ENCODE measurements around the gene TUBG1.
"Not testable (repeated sequence)": the region's sequence is repeated elsewhere in the genome, so short reads cannot be mapped to it uniquely, and the experiment has no call there.

The TUBG1 gene

DNA sequence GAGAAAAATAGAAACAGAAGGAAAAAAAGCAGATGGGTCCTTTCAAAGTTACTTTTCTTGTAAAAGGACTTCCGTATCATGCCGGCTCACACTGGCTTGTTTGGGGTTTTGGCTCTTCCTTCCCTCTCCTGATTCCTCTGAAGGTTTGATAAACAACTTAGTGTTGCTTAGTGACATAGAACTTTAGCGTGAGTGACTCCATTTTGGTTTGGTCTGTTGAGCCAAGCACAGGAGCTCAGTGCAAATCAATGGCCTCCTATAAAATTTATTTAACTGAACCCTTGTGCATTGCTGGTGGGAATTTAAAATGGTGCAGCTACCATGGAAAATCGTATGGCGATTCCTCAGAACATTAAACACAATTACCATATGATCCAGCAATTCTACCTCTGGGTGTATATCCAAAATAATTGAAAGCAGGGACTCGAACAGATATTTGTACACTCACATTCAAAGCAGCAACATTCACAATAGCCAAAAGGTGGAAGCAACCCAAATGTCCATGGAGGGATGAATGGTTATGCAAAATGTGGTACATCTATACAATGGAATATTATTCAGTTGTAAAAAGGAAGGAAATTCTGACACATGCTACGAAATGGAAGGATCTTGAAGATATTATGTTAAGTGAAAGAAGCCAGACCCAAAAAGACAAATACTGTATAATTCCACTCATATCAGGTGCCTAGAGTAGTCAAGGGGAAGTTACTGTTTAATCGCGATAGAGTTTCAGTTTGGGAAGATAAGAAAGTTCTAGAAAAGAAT is 48.5 kb downstream of the TUBG1 start:
- no peaks in the 10 kb centered on the region for H3K9me2 ChIP-seq (replicated peaks; ENCODE audit: control insufficient read depth, low read length)
- no peaks in the 10 kb centered on the region; the same call in 1 of the 2 replicates for H3K27me3 ChIP-seq (ENCODE audit: control insufficient read depth, low read length)
- no peaks in the 10 kb centered on the region for H3K36me3 ChIP-seq (ENCODE audit: control insufficient read depth, low read length)
- H4K20me1 ChIP-seq (ENCODE audit: control insufficient read depth, insufficient read depth, low read depth, low read length): no peaks in the 10 kb centered on the region
- no peaks in the 10 kb centered on the region for H3K79me2 ChIP-seq (ENCODE audit: control insufficient read depth, low read length)
- peak overlapping the region; percentile 69 for H3K4me2 ChIP-seq (ENCODE audit: low read length)
- H3K4me1 ChIP-seq (ENCODE audit: control insufficient read depth, low read length): peaks cover 20% of the 10 kb centered on the region
- H3K9me3 ChIP-seq (ENCODE audit: control insufficient read depth, insufficient read depth, low read length): no peaks in the 10 kb centered on the region
- H3K4me3 ChIP-seq (ENCODE audit: low read length): peak overlapping the region; percentile 77
- TF ChIP-seq, protein P1, sequence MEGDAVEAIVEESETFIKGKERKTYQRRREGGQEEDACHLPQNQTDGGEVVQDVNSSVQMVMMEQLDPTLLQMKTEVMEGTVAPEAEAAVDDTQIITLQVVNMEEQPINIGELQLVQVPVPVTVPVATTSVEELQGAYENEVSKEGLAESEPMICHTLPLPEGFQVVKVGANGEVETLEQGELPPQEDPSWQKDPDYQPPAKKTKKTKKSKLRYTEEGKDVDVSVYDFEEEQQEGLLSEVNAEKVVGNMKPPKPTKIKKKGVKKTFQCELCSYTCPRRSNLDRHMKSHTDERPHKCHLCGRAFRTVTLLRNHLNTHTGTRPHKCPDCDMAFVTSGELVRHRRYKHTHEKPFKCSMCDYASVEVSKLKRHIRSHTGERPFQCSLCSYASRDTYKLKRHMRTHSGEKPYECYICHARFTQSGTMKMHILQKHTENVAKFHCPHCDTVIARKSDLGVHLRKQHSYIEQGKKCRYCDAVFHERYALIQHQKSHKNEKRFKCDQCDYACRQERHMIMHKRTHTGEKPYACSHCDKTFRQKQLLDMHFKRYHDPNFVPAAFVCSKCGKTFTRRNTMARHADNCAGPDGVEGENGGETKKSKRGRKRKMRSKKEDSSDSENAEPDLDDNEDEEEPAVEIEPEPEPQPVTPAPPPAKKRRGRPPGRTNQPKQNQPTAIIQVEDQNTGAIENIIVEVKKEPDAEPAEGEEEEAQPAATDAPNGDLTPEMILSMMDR (IDR thresholded peaks at IDR 0.05; ENCODE audit: low read depth, low read length, poor library complexity, severe bottlenecking): no peak
- no peak for TF ChIP-seq EZH2phosphoT487 (IDR thresholded peaks at IDR 0.05; ENCODE audit: borderline replicate concordance, low read length)
- H3F3A ChIP-seq (ENCODE audit: control insufficient read depth, insufficient read depth): 0 out of 2 replicates have a peak, but pooled peaks cover 7% of the 10 kb centered on the region
- H3K27ac ChIP-seq (ENCODE audit: low read depth, low read length): no peak overlapping the region

DNA sequence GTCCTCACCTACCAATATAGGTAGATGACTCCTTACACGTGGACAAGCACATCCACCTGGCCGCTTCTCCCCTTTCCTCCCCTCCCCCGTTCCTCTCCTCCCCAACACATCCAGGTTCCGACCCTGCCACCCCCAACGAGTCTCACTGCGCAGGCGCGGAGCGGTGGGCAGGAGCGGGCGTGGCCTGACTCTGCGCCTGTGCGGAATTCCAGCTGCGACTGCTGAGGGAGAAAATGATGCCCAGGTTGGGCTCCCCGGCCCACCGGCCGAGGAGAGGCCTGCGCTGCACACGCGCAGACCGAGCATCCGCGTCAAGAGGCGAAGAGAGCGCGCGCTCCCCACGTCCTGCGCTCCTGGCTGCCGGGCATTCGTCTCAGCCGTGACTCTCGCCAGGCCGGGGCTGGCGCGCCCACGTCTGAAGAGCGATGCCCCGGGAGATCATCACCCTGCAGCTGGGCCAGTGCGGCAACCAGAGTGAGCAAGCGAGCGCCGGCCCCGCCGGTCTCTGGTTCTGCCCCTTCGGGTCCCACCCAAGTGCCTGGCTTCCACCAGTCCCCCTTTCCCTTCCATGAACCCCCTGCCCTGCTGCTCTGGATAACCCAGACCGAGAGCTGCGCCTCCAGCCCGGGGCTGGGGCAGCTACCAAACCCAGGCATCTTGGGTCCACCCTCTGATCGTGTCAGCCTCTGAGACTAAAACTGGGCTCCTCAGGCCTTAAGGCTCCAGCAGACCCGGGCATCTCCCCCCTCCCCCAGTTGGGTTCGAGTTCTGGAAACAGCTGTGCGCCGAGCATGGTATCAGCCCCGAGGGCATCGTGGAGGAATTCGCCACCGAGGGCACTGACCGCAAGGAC is 49.8 kb downstream of the TUBG1 start, which contains the start of gene TUBG2:
TSS of gene TUBG2 (plus strand) at position 206 of the 853 bp plus-strand sequence. CDS start at position 426, 220 bp downstream.
- H3K4me1 ChIP-seq (ENCODE audit: control insufficient read depth, low read length): peaks cover 20% of the 10 kb centered on the region
- no peak within 1 kb of the TSS for H3K27ac ChIP-seq (ENCODE audit: low read depth, low read length)
- H4K20me1 ChIP-seq (ENCODE audit: control insufficient read depth, insufficient read depth, low read depth, low read length): no peaks in the 10 kb centered on the region
- H3K79me2 ChIP-seq (ENCODE audit: control insufficient read depth, low read length): no peaks in the 10 kb centered on the region
- H3K4me3 ChIP-seq (ENCODE audit: low read length): peak within 1 kb of the TSS; percentile 77
- TF ChIP-seq, protein P1 (IDR thresholded peaks at IDR 0.05; ENCODE audit: low read depth, low read length, poor library complexity, severe bottlenecking): no peak
- no peak for TF ChIP-seq EZH2phosphoT487 (IDR thresholded peaks at IDR 0.05; ENCODE audit: borderline replicate concordance, low read length)
- H3K27me3 ChIP-seq (ENCODE audit: control insufficient read depth, low read length): no peaks in the 10 kb centered on the region
- no peaks in the 10 kb centered on the region for H3K36me3 ChIP-seq (ENCODE audit: control insufficient read depth, low read length)
- peak within 1 kb of the TSS; percentile 69 for H3K4me2 ChIP-seq (ENCODE audit: low read length)
- no peaks in the 10 kb centered on the region for H3K9me2 ChIP-seq (replicated peaks; ENCODE audit: control insufficient read depth, low read length)
- H3K9me3 ChIP-seq (ENCODE audit: control insufficient read depth, insufficient read depth, low read length): no peaks in the 10 kb centered on the region
- 0 out of 2 replicates have a peak, but pooled peaks cover 7% of the 10 kb centered on the region for H3F3A ChIP-seq (ENCODE audit: control insufficient read depth, insufficient read depth)

DNA sequence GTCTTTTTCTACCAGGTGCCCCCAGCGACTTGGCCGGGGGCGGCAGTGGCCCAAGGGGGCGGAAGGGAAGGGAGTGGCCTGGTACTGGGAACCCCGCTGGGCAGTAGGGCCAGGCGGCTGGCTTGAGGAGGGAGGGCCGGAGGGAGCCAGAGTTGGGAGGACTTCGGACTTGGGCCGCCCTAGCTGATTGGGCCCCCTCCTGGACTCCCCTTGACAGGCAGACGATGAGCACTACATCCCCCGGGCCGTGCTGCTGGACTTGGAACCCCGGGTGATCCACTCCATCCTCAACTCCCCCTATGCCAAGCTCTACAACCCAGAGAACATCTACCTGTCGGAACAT is 50.4 kb downstream of the TUBG1 start:
- not testable (repeated sequence) for H3K9me2 ChIP-seq (replicated peaks; ENCODE audit: control insufficient read depth, low read length); H3K36me3 ChIP-seq (ENCODE audit: control insufficient read depth, low read length); H3K9me3 ChIP-seq (ENCODE audit: control insufficient read depth, insufficient read depth, low read length); H3K27me3 ChIP-seq (ENCODE audit: control insufficient read depth, low read length); H3F3A ChIP-seq (ENCODE audit: control insufficient read depth, insufficient read depth); H3K27ac ChIP-seq (ENCODE audit: low read depth, low read length); H3K79me2 ChIP-seq (ENCODE audit: control insufficient read depth, low read length); H4K20me1 ChIP-seq (ENCODE audit: control insufficient read depth, insufficient read depth, low read depth, low read length)
- peaks cover 20% of the 10 kb centered on the region for H3K4me1 ChIP-seq (ENCODE audit: control insufficient read depth, low read length)
- H3K4me2 ChIP-seq (ENCODE audit: low read length): peak overlapping the region; percentile 69
- H3K4me3 ChIP-seq (ENCODE audit: low read length): peak overlapping the region; percentile 77

Measured in DOHH2 (cell line).